ENCODE data around the gene LY6G6D.
A peak's percentile ranks its signal among the peaks of the same experiment; 100 is the strongest.

Gene LY6G6D

DNA sequence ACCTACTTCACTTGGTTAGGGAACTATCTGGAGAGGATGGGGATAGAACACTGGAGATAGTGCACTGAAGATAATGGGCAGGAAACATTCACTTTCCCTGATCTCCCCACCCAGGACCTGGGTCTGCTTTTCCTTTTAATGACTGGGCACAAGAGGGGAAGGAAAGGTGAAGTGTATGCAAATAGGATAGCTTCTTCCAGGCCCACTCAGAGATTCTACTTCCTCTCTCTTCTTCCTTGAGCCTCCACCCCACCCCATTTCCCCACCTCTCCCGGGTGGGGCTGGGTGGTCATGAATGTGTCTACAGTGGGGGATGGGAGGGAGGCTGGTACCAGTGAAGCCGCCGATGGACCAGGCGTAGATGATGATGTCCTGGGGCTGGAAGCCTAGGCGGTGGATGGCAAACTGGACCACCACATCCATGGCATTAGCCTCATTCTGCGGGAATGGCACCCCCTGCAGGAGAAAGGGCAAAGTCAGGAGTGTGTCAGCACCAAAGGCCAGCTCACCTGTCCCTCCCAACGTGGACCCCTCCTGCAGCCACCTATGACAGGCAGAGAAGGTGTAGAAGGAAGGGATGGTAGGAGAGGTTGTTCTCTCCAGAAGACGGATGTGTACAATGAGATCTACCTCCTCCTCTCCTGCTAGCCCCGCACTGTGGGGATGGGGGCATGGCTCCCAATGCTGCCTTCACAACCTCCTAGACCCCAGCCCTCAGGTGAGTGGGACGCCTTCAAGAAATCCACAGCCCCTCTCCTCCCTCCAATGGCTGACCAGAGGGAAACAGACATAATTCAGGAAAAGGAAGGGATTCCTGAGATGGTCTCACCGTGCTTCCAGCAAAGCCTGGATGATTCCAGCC, 25.7 kb upstream of the LY6G6D start:
- TF ChIP-seq EZH2phosphoT487 (IDR thresholded peaks at IDR 0.05; ENCODE audit: low read length) = no peak
- TF ChIP-seq, protein P1, sequence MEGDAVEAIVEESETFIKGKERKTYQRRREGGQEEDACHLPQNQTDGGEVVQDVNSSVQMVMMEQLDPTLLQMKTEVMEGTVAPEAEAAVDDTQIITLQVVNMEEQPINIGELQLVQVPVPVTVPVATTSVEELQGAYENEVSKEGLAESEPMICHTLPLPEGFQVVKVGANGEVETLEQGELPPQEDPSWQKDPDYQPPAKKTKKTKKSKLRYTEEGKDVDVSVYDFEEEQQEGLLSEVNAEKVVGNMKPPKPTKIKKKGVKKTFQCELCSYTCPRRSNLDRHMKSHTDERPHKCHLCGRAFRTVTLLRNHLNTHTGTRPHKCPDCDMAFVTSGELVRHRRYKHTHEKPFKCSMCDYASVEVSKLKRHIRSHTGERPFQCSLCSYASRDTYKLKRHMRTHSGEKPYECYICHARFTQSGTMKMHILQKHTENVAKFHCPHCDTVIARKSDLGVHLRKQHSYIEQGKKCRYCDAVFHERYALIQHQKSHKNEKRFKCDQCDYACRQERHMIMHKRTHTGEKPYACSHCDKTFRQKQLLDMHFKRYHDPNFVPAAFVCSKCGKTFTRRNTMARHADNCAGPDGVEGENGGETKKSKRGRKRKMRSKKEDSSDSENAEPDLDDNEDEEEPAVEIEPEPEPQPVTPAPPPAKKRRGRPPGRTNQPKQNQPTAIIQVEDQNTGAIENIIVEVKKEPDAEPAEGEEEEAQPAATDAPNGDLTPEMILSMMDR (IDR thresholded peaks at IDR 0.05; ENCODE audit: low read length) = peak; percentile 52
- Histone ChIP-seq H3K4me3 (ENCODE audit: low read length) (no peak overlapping the region), H3K9me2 (replicated peaks; ENCODE audit: insufficient read depth, low read length) (no peaks in the 10 kb centered on the region), H3K27me3 (replicated peaks; ENCODE audit: insufficient read depth, low read length) (no peaks in the 10 kb centered on the region), H3F3A (ENCODE audit: insufficient read depth, low read length) (no peaks in the 10 kb centered on the region), H3K36me3 (replicated peaks; ENCODE audit: insufficient read depth, low read length) (no peaks in the 10 kb centered on the region), H3K4me2 (ENCODE audit: low read depth, low read length) (no peak overlapping the region), H3K4me1 (ENCODE audit: low read length) (no peaks in the 10 kb centered on the region), H2AFZ (ENCODE audit: low read length) (no peak overlapping the region), H3K79me2 (ENCODE audit: low read length) (no peaks in the 10 kb centered on the region), H3K27ac (ENCODE audit: low read length) (no peak overlapping the region), H4K20me1 (ENCODE audit: insufficient read depth, low read length) (no peaks in the 10 kb centered on the region), H3K9me3 (replicated peaks; ENCODE audit: insufficient read depth, low read length) (no peaks in the 10 kb centered on the region), H3K9ac (ENCODE audit: low read length) (no peak overlapping the region)
- no peak for DNase-seq

GRCh38 chr6:31690231-31691077, 24.7 kb upstream of the LY6G6D start:
- TF ChIP-seq EZH2 (optimal IDR thresholded peaks at IDR 0.05; ENCODE audit: low read depth, low read length) (no peak), EZH2phosphoT487 (IDR thresholded peaks at IDR 0.05; ENCODE audit: low read length) (no peak)
- no peaks in the 10 kb centered on the region for H3K9me3 ChIP-seq (replicated peaks; ENCODE audit: insufficient read depth, low read length)
- H3K27me3 ChIP-seq (replicated peaks; ENCODE audit: insufficient read depth, low read length) = no peaks in the 10 kb centered on the region
- no peak overlapping the region for H3K4me2 ChIP-seq (ENCODE audit: low read depth, low read length)
- no peak overlapping the region for H3K27ac ChIP-seq (ENCODE audit: low read length)
- no peaks in the 10 kb centered on the region for H3K4me1 ChIP-seq (ENCODE audit: low read length)
- H3F3A ChIP-seq (ENCODE audit: insufficient read depth, low read length) = no peaks in the 10 kb centered on the region
- H3K36me3 ChIP-seq (replicated peaks; ENCODE audit: insufficient read depth, low read length) = no peaks in the 10 kb centered on the region
- no peaks in the 10 kb centered on the region for H3K79me2 ChIP-seq (ENCODE audit: low read length)
- no peak overlapping the region for H2AFZ ChIP-seq (ENCODE audit: low read length)
- no peaks in the 10 kb centered on the region for H4K20me1 ChIP-seq (ENCODE audit: insufficient read depth, low read length)
- H3K9ac ChIP-seq (ENCODE audit: low read length) = no peak overlapping the region
- no peak for DNase-seq
- no peaks in the 10 kb centered on the region for H3K9me2 ChIP-seq (replicated peaks; ENCODE audit: insufficient read depth, low read length)
- H3K4me3 ChIP-seq (ENCODE audit: low read length) = no peak overlapping the region

DNA sequence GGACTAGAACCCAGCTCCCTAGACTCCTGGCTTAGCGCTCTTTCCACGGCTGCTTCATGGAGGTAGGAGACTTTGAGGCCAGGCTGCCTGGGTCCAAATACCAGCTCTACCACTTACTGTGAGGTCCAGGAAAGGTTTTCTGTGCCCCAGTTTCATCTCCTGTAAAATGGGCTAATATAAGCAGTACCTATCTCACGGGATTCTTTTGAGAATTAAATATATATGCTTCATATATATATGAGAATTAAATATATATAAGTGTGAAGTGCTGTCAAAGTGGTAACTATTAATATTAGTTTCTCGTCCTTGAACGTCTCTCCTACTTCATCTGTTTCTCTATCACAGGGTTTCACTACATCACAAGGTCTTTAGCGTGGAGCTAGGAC, 24.1 kb upstream of the LY6G6D start:
- no peaks in the 10 kb centered on the region for H3K79me2 ChIP-seq (ENCODE audit: low read length)
- TF ChIP-seq, protein P1 (IDR thresholded peaks at IDR 0.05; ENCODE audit: low read length) = no peak
- TF ChIP-seq EZH2phosphoT487 (IDR thresholded peaks at IDR 0.05; ENCODE audit: low read length) (no peak), EZH2 (optimal IDR thresholded peaks at IDR 0.05; ENCODE audit: low read depth, low read length) (no peak)
- H3K9ac ChIP-seq (ENCODE audit: low read length) = no peak overlapping the region

More for the DNA sequence above, 24.1 kb upstream of the LY6G6D start:
- DNase-seq = no peak
- no peak overlapping the region for H2AFZ ChIP-seq (ENCODE audit: low read length)
- H4K20me1 ChIP-seq (ENCODE audit: insufficient read depth, low read length) = no peaks in the 10 kb centered on the region
- H3K36me3 ChIP-seq (replicated peaks; ENCODE audit: insufficient read depth, low read length) = no peaks in the 10 kb centered on the region
- no peaks in the 10 kb centered on the region for H3K9me2 ChIP-seq (replicated peaks; ENCODE audit: insufficient read depth, low read length)
- H3K4me1 ChIP-seq (ENCODE audit: low read length) = no peaks in the 10 kb centered on the region
- no peak overlapping the region for H3K27ac ChIP-seq (ENCODE audit: low read length)
- no peak overlapping the region for H3K4me3 ChIP-seq (ENCODE audit: low read length)
- H3F3A ChIP-seq (ENCODE audit: insufficient read depth, low read length) = no peaks in the 10 kb centered on the region
- no peaks in the 10 kb centered on the region for H3K9me3 ChIP-seq (replicated peaks; ENCODE audit: insufficient read depth, low read length)
- H3K4me2 ChIP-seq (ENCODE audit: low read depth, low read length) = no peak overlapping the region
- H3K27me3 ChIP-seq (replicated peaks; ENCODE audit: insufficient read depth, low read length) = no peaks in the 10 kb centered on the region
